Tibial artery (tissue), 4 donors: Measurements from ENCODE around the gene CGB1.

ENCODE experiments used
- DNase-seq, 2 donors: peaks; one replicate each; pipeline ENCODE4 v3.0.0-alpha.2; 2019
- H3K27ac ChIP-seq, 2 donors: fragments of 200-600 bp; sonication (generic) in 1 of 2; 1 replicate in 1 of 2; 2 replicates in 1 of 2; pipeline ENCODE4 v1.5.1; 2018 to 2019; ENCODE audit warnings: mild to moderate bottlenecking in 1 of 2
- H3K27me3 ChIP-seq, 2 donors: fragments of 200-600 bp; sonication (generic) in 1 of 2; one replicate each; pipeline versions ENCODE4 v1.5.1 to v1.6.0; 2016 to 2019
- H3K36me3 ChIP-seq, 3 donors: fragments of 200-600 bp; sonication (generic) in 2 of 3; one replicate each; pipeline ENCODE4 v1.5.1; 2016 to 2019; ENCODE audit warnings: mild to moderate bottlenecking in 2 of 3
- H3K4me1 ChIP-seq, 4 donors: fragments of 200-600 bp; sonication (generic) in 2 of 4; 1 replicate in 3 of 4; 2 replicates in 1 of 4; pipeline ENCODE4 v1.5.1; 2016 to 2019
- H3K4me3 ChIP-seq, 2 donors: fragments of 200-600 bp; sonication (generic) in 1 of 2; 1 replicate in 1 of 2; 2 replicates in 1 of 2; pipeline ENCODE4 v1.5.1; 2018 to 2019; ENCODE audit warnings: mild to moderate bottlenecking in 2 of 2
- H3K9me3 ChIP-seq, 3 donors: fragments of 200-600 bp; sonication (generic) in 1 of 3; one replicate each; pipeline ENCODE4 v1.5.1; 2016 to 2019
- intact Hi-C: fragments of 100-400 bp; cut with DNase I; formaldehyde crosslinking; loops from one replicate; pipeline ENCODE4 v1.15.0; 2023; ENCODE audit warnings: low total_unique reads
- TF ChIP-seq, protein P1 (sequence below), 2 experiments: fragments of 200-600 bp in 1 of 2; fragments of 450-650 bp in 1 of 2; IDR thresholded peaks; one replicate each; pipeline ENCODE4 v1.5.1; 2017 to 2019; ENCODE audit warnings: antibody characterized with exemption in 2 of 2, mild to moderate bottlenecking in 1 of 2, moderate library complexity in 1 of 2

Gene CGB1

DNA sequence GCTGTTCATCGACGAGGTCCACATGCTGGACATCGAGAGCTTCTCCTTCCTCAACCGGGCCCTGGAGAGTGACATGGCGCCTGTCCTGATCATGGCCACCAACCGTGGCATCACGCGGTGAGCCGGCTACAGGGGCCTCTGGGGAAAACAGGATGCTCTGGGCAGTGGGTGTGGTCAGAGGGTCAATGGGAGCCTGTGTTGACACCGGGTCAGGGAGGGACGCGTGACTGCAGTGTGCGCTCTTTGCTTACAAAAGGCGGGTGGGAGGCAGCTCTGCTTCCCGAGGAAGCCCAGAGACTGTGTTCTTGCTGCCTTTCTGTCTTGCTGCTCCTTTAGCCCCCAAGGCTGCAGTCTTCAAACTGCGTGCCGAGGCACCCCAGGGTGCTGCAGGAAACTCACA lies 25.5 kb downstream of the CGB1 start:
- Histone ChIP-seq H3K4me3 (no peak overlapping the region), H3K36me3 (peaks cover 51 to 93% (median 81%) of the 10 kb centered on the region in 3 donors), H3K27ac (no peak overlapping the region), H3K9me3 (no peaks in the 10 kb centered on the region), H3K27me3 (no peaks in the 10 kb centered on the region), H3K4me1 (no peaks in the 10 kb centered on the region)
- intact Hi-C loops, result no loop called here
- DNase-seq, result no peak
- TF ChIP-seq, protein P1, sequence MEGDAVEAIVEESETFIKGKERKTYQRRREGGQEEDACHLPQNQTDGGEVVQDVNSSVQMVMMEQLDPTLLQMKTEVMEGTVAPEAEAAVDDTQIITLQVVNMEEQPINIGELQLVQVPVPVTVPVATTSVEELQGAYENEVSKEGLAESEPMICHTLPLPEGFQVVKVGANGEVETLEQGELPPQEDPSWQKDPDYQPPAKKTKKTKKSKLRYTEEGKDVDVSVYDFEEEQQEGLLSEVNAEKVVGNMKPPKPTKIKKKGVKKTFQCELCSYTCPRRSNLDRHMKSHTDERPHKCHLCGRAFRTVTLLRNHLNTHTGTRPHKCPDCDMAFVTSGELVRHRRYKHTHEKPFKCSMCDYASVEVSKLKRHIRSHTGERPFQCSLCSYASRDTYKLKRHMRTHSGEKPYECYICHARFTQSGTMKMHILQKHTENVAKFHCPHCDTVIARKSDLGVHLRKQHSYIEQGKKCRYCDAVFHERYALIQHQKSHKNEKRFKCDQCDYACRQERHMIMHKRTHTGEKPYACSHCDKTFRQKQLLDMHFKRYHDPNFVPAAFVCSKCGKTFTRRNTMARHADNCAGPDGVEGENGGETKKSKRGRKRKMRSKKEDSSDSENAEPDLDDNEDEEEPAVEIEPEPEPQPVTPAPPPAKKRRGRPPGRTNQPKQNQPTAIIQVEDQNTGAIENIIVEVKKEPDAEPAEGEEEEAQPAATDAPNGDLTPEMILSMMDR (IDR thresholded peaks at IDR 0.05), result no peak

- no peak for DNase-seq
- Histone ChIP-seq H3K4me1 (no peaks in the 10 kb centered on the region), H3K9me3 (no peaks in the 10 kb centered on the region), H3K27me3 (no peaks in the 10 kb centered on the region), H3K36me3 (peaks cover 58 to 93% (median 81%) of the 10 kb centered on the region in 3 donors), H3K4me3 (no peak overlapping the region), H3K27ac (no peak overlapping the region)
- TF ChIP-seq, protein P1 (IDR thresholded peaks at IDR 0.05), result no peak
- intact Hi-C loops, result no loop called here
Observed at GRCh38 chr19:49010453-49010852, 26.2 kb downstream of the CGB1 start.

DNA sequence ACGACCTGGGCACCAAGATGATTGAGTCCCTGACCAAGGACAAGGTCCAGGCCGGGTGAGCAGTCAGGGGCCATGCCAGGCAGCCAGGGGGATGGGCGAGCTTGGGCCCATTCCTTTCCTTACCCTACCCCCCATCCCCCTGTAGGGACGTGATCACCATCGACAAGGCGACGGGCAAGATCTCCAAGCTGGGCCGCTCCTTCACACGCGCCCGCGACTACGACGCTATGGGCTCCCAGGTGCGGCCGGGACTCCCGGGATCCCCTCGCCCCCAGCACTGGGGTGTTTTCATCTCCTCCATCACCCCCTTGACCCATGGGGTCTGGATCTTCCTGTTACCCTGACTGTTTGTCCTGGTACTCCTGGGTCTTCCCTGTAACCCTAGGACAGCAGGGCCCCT lies 26.9 kb downstream of the CGB1 start:
- Histone ChIP-seq H3K4me3 (no peak overlapping the region), H3K36me3 (peaks cover 62 to 93% (median 81%) of the 10 kb centered on the region in 3 donors), H3K27ac (no peak overlapping the region), H3K27me3 (no peaks in the 10 kb centered on the region), H3K9me3 (no peaks in the 10 kb centered on the region), H3K4me1 (no peaks in the 10 kb centered on the region)
- intact Hi-C loops, result no loop called here
- DNase-seq, result no peak
- TF ChIP-seq, protein P1 (IDR thresholded peaks at IDR 0.05), result no peak

DNA sequence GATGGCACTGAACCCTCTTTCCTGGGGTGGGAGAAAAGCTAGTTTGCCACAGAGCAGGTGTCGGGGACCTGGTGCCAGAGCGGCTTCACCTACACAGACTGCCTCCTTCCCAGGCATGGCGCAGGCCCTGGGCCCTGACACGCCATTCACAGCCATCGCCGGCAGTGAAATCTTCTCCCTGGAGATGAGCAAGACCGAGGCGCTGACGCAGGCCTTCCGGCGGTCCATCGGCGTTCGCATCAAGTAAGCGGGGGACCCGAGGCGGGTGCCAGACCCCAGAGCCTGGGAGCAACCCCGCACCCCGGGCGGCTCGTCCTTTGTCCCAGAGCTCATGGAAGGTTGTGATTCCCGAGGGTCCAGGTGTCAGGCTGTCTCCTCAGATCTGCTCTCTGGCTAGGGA lies 29.8 kb downstream of the CGB1 start:
- H3K4me1 ChIP-seq, result no peaks in the 10 kb centered on the region
- DNase-seq, result no peak
- no peaks in the 10 kb centered on the region for H3K9me3 ChIP-seq
- TF ChIP-seq, protein P1 (IDR thresholded peaks at IDR 0.05), result no peak
- H3K27me3 ChIP-seq, result no peaks in the 10 kb centered on the region
- H3K4me3 ChIP-seq, result no peak overlapping the region
- no peak overlapping the region for H3K27ac ChIP-seq
- intact Hi-C loops, result no loop called here
- peaks cover 53 to 93% (median 86%) of the 10 kb centered on the region in 3 donors for H3K36me3 ChIP-seq

DNA sequence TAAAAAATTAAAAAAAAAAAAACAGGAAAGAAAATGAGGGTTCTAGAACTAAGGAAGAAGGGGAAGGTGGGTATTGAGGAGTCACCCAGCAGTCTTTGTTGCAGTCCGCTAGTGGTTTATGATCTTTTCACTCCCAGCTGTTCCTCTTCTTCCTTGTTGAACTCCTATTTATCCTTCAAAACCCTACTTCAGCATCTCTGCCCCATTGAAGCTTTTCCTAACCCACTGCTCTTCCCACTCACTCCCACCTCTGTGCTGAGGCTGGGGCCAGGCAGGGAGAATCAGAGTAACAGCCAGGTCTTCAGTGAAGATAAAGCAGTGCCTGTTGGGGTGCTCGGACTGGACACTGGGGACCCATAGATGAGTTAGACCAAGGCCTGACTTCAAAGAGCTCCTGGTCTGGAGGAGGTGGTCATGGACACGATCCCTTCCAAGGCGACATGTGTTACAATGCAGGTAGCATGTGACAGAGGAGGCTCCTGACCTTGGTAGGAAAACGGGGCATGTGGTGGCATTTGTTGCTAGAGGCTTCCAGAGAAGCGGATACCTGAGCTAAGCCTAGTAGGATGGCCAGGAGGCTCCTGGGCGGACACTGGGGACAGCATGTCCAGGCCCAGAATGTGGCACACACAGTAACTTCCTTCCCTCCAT lies 31.6 kb downstream of the CGB1 start:
- TF ChIP-seq, protein P1 (IDR thresholded peaks at IDR 0.05), result no peak
- no peak for DNase-seq
- no peak overlapping the region for H3K4me3 ChIP-seq
- H3K36me3 ChIP-seq, result peaks cover 38 to 78% (median 68%) of the 10 kb centered on the region in 3 donors
- intact Hi-C loops, result no loop called here
- no peak overlapping the region for H3K27ac ChIP-seq
- H3K9me3 ChIP-seq, result no peaks in the 10 kb centered on the region
- no peaks in the 10 kb centered on the region for H3K4me1 ChIP-seq
- no peaks in the 10 kb centered on the region for H3K27me3 ChIP-seq
